Right lobe of liver (tissue), 4 donors: ENCODE results near the gene EVA1A.

Experiments
- CTCF ChIP-seq, 4 donors: fragments of 200-600 bp in 3 of 4; fragments of 450-650 bp in 1 of 4; IDR thresholded peaks; one replicate each; pipeline versions ENCODE4 v1.5.1 to v1.8.0; 2016 to 2022; ENCODE audit warnings: antibody characterized with exemption in 4 of 4, mild to moderate bottlenecking in 2 of 4
- POLR2A ChIP-seq: fragments of 450-650 bp; IDR thresholded peaks from one replicate; pipeline ENCODE4 v1.6.1; 2017; ENCODE audit warnings: antibody characterized with exemption, mild to moderate bottlenecking
- donor health status: DM: no; HTN: no; CAD: no.
- donor health status: DM: no; HTN: no; CAD: no.
- donor health status: DM: no; HTN: yes; CAD: no.

GRCh38 chr2:75587954-75588587 lies 27.3 kb upstream of the EVA1A start:
- no peak for TF ChIP-seq CTCF (IDR thresholded peaks at IDR 0.05)
- TF ChIP-seq POLR2A = no peak
